ENCODE measurements around the gene SV2C. TPM values are rescaled to one million over a fixed set of nuclear protein-coding genes. Genes with fewer than 3 reads are reported as not detected.

Gene SV2C
- total RNA-seq, 1 donor from 2014 or later: 0.32 TPM

DNA sequence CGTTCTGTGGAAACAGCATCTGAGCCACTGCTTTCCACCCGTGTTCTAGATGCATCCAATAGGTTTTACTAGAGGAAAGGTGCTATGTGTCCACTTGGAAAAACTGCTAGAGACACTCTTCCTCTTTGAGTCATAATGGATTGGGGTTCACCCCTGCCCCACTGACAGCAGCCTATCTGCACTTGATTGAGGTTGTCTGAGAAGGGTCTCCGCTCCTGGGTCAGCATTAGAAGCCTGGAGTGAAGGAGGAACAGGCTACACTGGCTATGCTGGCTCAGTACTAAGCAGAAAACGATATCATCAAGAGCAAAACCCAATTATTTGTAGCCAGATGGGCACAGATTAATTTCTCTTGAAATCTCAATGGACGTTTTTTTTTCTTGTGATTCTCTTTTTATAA is 167.3 kb downstream of the SV2C start:
- Histone ChIP-seq H3K9me3 (no peaks in the 10 kb centered on the region), H3K27ac (no peak overlapping the region), H3K4me3 (no peak overlapping the region), H3K36me3 (no peaks in the 10 kb centered on the region), H3K4me1 (no peaks in the 10 kb centered on the region), H3K27me3 (no peaks in the 10 kb centered on the region)
- no peak for DNase-seq
- intact Hi-C loops (cut with DNase I): no loop called here
- no peak for ATAC-seq
- TF ChIP-seq, protein P1, sequence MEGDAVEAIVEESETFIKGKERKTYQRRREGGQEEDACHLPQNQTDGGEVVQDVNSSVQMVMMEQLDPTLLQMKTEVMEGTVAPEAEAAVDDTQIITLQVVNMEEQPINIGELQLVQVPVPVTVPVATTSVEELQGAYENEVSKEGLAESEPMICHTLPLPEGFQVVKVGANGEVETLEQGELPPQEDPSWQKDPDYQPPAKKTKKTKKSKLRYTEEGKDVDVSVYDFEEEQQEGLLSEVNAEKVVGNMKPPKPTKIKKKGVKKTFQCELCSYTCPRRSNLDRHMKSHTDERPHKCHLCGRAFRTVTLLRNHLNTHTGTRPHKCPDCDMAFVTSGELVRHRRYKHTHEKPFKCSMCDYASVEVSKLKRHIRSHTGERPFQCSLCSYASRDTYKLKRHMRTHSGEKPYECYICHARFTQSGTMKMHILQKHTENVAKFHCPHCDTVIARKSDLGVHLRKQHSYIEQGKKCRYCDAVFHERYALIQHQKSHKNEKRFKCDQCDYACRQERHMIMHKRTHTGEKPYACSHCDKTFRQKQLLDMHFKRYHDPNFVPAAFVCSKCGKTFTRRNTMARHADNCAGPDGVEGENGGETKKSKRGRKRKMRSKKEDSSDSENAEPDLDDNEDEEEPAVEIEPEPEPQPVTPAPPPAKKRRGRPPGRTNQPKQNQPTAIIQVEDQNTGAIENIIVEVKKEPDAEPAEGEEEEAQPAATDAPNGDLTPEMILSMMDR (IDR thresholded peaks at IDR 0.05): no peak

DNA sequence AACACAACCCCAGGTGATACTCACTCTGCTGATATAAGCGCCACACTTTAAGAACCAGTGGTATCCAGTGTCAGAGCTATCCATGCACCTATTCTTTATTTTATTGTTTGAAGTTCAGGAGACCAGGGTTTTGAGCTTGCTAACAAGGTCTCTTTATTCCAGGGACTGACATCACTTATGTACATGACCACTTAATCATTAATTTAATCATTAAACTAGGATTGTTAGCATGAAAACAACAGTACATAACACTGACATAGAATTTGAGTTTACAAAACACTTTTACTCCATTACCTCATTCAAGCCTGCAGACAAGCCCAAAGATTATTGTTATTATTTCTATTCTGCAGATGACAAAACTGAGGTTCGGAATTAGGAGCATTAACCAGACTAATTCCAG is 168.5 kb downstream of the SV2C start:
- ATAC-seq (no peak), DNase-seq (no peak)
- Histone ChIP-seq H3K27ac (no peak overlapping the region), H3K4me3 (no peak overlapping the region), H3K4me1 (peaks cover 4% of the 10 kb centered on the region), H3K9me3 (no peaks in the 10 kb centered on the region), H3K27me3 (no peaks in the 10 kb centered on the region), H3K36me3 (no peaks in the 10 kb centered on the region)
- intact Hi-C loops (cut with DNase I): no loop called here
- TF ChIP-seq, protein P1 (IDR thresholded peaks at IDR 0.05): no peak

DNA sequence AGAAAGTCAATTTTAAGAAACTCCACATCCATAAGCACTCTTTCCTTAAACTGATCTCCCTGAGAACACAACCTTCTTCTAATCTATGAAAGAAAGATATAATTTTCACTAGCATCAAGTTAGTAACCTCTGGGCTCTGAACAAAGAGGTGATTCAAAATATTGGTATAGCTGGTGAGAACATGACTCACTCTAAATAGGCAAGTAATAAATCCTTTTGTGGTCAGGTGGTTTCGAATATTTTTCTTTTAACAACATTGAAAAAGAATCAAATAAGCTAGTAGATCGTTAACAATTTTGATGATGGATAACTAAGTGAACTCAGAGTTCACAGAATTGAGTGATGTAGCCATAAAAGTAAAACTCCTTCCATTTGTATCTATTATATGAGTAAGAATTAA is 169.3 kb downstream of the SV2C start:
- no peak for ATAC-seq
- Histone ChIP-seq H3K4me3 (no peak overlapping the region), H3K27me3 (no peaks in the 10 kb centered on the region), H3K4me1 (peaks cover 4% of the 10 kb centered on the region), H3K27ac (no peak overlapping the region), H3K9me3 (no peaks in the 10 kb centered on the region), H3K36me3 (no peaks in the 10 kb centered on the region)
- TF ChIP-seq, protein P1 (IDR thresholded peaks at IDR 0.05): no peak
- intact Hi-C loops (cut with DNase I): no loop called here
- no peak for DNase-seq

DNA sequence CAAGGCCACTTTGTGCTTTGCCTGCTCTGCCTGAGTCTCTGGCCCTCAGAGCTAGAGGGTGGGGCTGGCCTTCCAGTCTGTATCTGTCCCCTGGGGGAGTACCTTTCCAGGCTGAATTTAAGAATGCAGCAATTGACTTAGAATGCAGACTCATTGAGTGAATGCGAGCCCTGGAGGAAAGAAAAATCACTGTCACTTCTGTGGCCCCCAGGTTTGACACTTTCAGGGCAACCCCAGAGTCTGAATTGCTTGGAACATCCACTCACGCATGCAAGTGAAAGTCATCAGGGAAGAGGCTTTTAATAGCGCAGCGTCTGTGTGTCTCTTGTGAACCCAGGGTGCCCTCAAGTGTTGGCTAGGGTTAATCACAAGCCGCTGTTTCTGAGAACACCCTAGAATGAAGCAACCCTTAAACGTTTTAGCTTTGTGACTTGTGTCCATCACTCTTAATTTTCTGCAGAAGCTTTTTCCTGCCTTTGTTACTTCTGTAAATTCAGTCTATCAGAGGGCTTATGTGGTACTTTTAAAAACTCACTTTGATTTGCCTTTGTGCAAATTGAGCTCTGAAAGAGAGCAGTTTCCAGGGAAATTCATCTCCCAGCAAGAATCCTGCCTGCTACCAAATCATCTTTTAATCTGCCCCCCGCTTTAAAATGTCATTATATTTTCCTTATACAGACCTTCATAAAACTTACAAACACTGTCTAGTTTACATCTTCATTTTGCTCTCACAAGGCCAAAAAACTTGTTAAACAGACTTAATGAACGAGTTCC is 173.1 kb downstream of the SV2C start:
- Histone ChIP-seq H3K9me3 (no peaks in the 10 kb centered on the region), H3K36me3 (no peaks in the 10 kb centered on the region), H3K27me3 (no peaks in the 10 kb centered on the region), H3K4me1 (peaks cover 4% of the 10 kb centered on the region), H3K4me3 (no peak overlapping the region), H3K27ac (no peak overlapping the region)
- DNase-seq (no peak), ATAC-seq (peak; percentile 97)
- intact Hi-C loops (cut with DNase I): no loop called here
- TF ChIP-seq, protein P1 (IDR thresholded peaks at IDR 0.05): peak; percentile 67

DNA sequence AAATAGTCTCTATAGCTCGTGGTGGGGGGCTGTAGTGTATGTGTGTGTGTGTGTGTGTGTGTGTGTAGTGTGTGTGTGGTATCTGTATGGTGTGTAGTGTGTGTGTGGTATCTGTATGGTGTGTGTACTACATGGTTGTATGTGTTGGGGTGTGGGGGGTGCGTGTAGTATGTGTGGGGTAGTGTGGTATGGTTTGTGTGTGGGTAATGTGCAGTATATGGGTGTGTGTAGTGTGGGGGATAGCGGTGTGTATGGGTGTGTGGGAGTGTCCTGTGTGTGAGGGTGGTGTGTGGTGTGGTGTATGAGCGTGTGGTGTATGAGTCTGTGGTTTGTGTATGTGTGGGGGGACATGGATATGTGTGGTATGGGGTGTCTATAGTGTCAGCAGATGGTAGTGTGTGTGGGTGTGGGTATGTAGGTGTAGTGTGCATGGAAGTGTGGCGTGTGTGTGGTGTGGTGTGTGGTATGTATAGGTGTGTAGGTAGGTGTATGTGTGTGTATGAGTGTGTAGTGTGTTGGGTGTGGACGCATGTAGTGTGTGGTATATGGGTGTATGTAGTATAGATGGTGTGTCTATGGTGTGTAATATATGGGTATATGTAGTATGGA is 174.1 kb downstream of the SV2C start:
- Histone ChIP-seq H3K27ac (no peak overlapping the region), H3K36me3 (no peaks in the 10 kb centered on the region), H3K27me3 (no peaks in the 10 kb centered on the region), H3K4me3 (no peak overlapping the region), H3K9me3 (no peaks in the 10 kb centered on the region), H3K4me1 (peaks cover 4% of the 10 kb centered on the region)
- peak; percentile 36 for ATAC-seq
- no peak for DNase-seq
- intact Hi-C loops (cut with DNase I): no loop called here
- TF ChIP-seq, protein P1 (IDR thresholded peaks at IDR 0.05): no peak
